HG03135 (cell line): ENCODE data around the gene MAPKAPK3.
"Not testable (repeated sequence)": the region's sequence is repeated elsewhere in the genome, so short reads cannot be mapped to it uniquely, and the experiment has no call there.

Experiments
- ATAC-seq: cut with Tn5 transposase; IDR thresholded peaks from one replicate; pipeline ENCODE4 v1.9.1; 2021; ENCODE audit warnings: mild to moderate bottlenecking, moderate library complexity; ENCODE audit not compliant: unreplicated experiment

MAPKAPK3 gene

GRCh38 chr3:50652709-50653108, 35.8 kb downstream of the MAPKAPK3 start:
- ATAC-seq = no peak

- ATAC-seq = no peak
Observed at GRCh38 chr3:50653937-50654595, 37.1 kb downstream of the MAPKAPK3 start.

GRCh38 chr3:50655009-50655830, 38.3 kb downstream of the MAPKAPK3 start:
- no peak for ATAC-seq

- ATAC-seq = no peak
Observed at GRCh38 chr3:50656417-50657195, 39.7 kb downstream of the MAPKAPK3 start.

GRCh38 chr3:50657407-50657806, 40.5 kb downstream of the MAPKAPK3 start:
- ATAC-seq = no peak

GRCh38 chr3:50657816-50658215, 40.9 kb downstream of the MAPKAPK3 start:
- ATAC-seq = no peak

- ATAC-seq = no peak
Observed at GRCh38 chr3:50658416-50658815, 41.5 kb downstream of the MAPKAPK3 start.

GRCh38 chr3:50658831-50659230, 41.9 kb downstream of the MAPKAPK3 start:
- no peak for ATAC-seq

- no peak for ATAC-seq
Observed at GRCh38 chr3:50660386-50660785, 43.4 kb downstream of the MAPKAPK3 start.

GRCh38 chr3:50661321-50661837, 44.4 kb downstream of the MAPKAPK3 start:
- ATAC-seq = no peak

GRCh38 chr3:50662408-50662807, 45.5 kb downstream of the MAPKAPK3 start:
- no peak for ATAC-seq

GRCh38 chr3:50665081-50665840, 48.3 kb downstream of the MAPKAPK3 start:
- ATAC-seq = no peak

GRCh38 chr3:50665841-50666115, 48.8 kb downstream of the MAPKAPK3 start:
- ATAC-seq = not testable (repeated sequence)

GRCh38 chr3:50666837-50667236, 49.9 kb downstream of the MAPKAPK3 start:
- ATAC-seq = no peak

GRCh38 chr3:50671331-50671730, 54.4 kb downstream of the MAPKAPK3 start:
- ATAC-seq = no peak

GRCh38 chr3:50672656-50673055, 55.7 kb downstream of the MAPKAPK3 start:
- no peak for ATAC-seq

- no peak for ATAC-seq
Observed at GRCh38 chr3:50673931-50674330, 57.0 kb downstream of the MAPKAPK3 start.

- no peak for ATAC-seq
Observed at GRCh38 chr3:50674349-50675178, 57.6 kb downstream of the MAPKAPK3 start, which contains the start of gene DOCK3. TSS of gene DOCK3 (plus strand) at chr3:50674927. CDS start at chr3:50675264, 337 bp downstream.

GRCh38 chr3:50675179-50676030, 58.5 kb downstream of the MAPKAPK3 start:
- ATAC-seq = no peak
